Measurements from ENCODE around the gene PLD3.
A peak's percentile ranks its signal among the peaks of the same experiment; 100 is the strongest.

PLD3 gene

GRCh38 chr19:40348125-40348913 lies at the start of gene PLD3, which contains the start of gene C19orf47:
Gene PLD3 (plus strand): TSS chr19:40348695. CDS start chr19:40366484, 17,789 bp downstream.
Gene C19orf47 (minus strand): TSS chr19:40348397. CDS start chr19:40341857, 6,540 bp downstream.
- DNase-seq (ENCODE audit: extremely low read depth in 1 of 2, low read depth in 1 of 2): peak; percentile 99

GRCh38 chr19:40300668-40301067 lies 47.8 kb upstream of the PLD3 start:
- DNase-seq (ENCODE audit: extremely low read depth in 1 of 2, low read depth in 1 of 2): no peak

GRCh38 chr19:40302224-40303011 lies 46.1 kb upstream of the PLD3 start:
- no peak for DNase-seq (ENCODE audit: extremely low read depth in 1 of 2, low read depth in 1 of 2)

GRCh38 chr19:40303765-40304164 lies 44.7 kb upstream of the PLD3 start:
- DNase-seq (ENCODE audit: extremely low read depth in 1 of 2, low read depth in 1 of 2): no peak

- DNase-seq (ENCODE audit: extremely low read depth in 1 of 2, low read depth in 1 of 2): no peak
These were observed 44.2 kb upstream of the PLD3 start for GRCh38 chr19:40304306-40304705.

- peak; percentile 9 to 48 for DNase-seq (ENCODE audit: extremely low read depth in 1 of 2, low read depth in 1 of 2)
These were observed 43.1 kb upstream of the PLD3 start for GRCh38 chr19:40305403-40305802.

- no peak for DNase-seq (ENCODE audit: extremely low read depth in 1 of 2, low read depth in 1 of 2)
These were observed 38.8 kb upstream of the PLD3 start for GRCh38 chr19:40309666-40310065.

- DNase-seq (ENCODE audit: extremely low read depth in 1 of 2, low read depth in 1 of 2): no peak
These were observed 36.0 kb upstream of the PLD3 start for GRCh38 chr19:40312533-40312932.

GRCh38 chr19:40313229-40313983 lies 35.1 kb upstream of the PLD3 start:
- no peak for DNase-seq (ENCODE audit: extremely low read depth in 1 of 2, low read depth in 1 of 2)

GRCh38 chr19:40314656-40315055 lies 33.8 kb upstream of the PLD3 start:
- no peak for DNase-seq (ENCODE audit: extremely low read depth in 1 of 2, low read depth in 1 of 2)

GRCh38 chr19:40315812-40316470 lies 32.6 kb upstream of the PLD3 start:
- DNase-seq (ENCODE audit: extremely low read depth in 1 of 2, low read depth in 1 of 2): no peak

- no peak for DNase-seq (ENCODE audit: extremely low read depth in 1 of 2, low read depth in 1 of 2)
These were observed 31.2 kb upstream of the PLD3 start for GRCh38 chr19:40317338-40317737.

- no peak for DNase-seq (ENCODE audit: extremely low read depth in 1 of 2, low read depth in 1 of 2)
These were observed 27.9 kb upstream of the PLD3 start for GRCh38 chr19:40320558-40320935.

GRCh38 chr19:40321076-40321475 lies 27.4 kb upstream of the PLD3 start:
- DNase-seq (ENCODE audit: extremely low read depth in 1 of 2, low read depth in 1 of 2): no peak

- no peak for DNase-seq (ENCODE audit: extremely low read depth in 1 of 2, low read depth in 1 of 2)
These were observed 26.8 kb upstream of the PLD3 start for GRCh38 chr19:40321566-40322270.

- DNase-seq (ENCODE audit: extremely low read depth in 1 of 2, low read depth in 1 of 2): no peak
These were observed 26.3 kb upstream of the PLD3 start for GRCh38 chr19:40322271-40322610.

- no peak for DNase-seq (ENCODE audit: extremely low read depth in 1 of 2, low read depth in 1 of 2)
These were observed 25.4 kb upstream of the PLD3 start for GRCh38 chr19:40322951-40323615.

GRCh38 chr19:40323705-40324104 lies 24.8 kb upstream of the PLD3 start:
- DNase-seq (ENCODE audit: extremely low read depth in 1 of 2, low read depth in 1 of 2): no peak

- DNase-seq (ENCODE audit: extremely low read depth in 1 of 2, low read depth in 1 of 2): no peak
These were observed 22.3 kb upstream of the PLD3 start for GRCh38 chr19:40326201-40326600.

- no peak for DNase-seq (ENCODE audit: extremely low read depth in 1 of 2, low read depth in 1 of 2)
These were observed 17.4 kb upstream of the PLD3 start for GRCh38 chr19:40331052-40331451.
